Measurements from ENCODE around the gene GSAP. TPM values are rescaled to one million over a fixed set of nuclear protein-coding genes. Genes with fewer than 3 reads are reported as not detected.

Gene GSAP
- total and polyA plus RNA-seq, 2 donors (not counting 1 experiment from before 2014, with no cell fraction given): 140 to 207 TPM

DNA sequence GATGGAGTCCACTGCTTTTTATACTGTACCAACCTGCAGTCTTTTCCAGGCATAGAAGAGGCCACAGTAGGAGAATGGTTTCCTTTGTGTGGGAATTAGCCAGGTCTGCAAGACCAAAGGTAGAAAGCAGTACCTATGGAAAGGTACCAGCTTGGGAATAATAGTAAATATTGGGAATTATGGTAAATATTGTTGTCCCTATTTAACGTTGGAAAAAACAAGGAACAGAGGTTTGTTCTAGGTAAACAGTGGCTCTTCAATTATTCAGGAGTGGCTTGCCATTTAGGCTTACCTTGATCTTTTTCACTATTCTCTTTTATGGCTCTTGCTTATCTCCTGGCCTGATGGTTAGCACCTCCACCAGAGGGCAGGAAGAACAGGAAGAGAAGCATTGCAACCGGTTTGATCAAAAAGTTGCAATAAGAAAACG lies 43.9 kb upstream of the GSAP start:
- peaks cover 3 to 7% of the 10 kb centered on the region in 2 donors for H3K4me1 ChIP-seq (ENCODE audit: control insufficient read depth in 2 of 2, insufficient read depth in 2 of 2, low read length in 2 of 2)
- H3K9me3 ChIP-seq (ENCODE audit: control extremely low read depth in 1 of 3, control insufficient read depth in 2 of 3, insufficient read depth in 1 of 3, low read length in 2 of 3): no peaks in the 10 kb centered on the region
- no peak for DNase-seq
- no peaks in the 10 kb centered on the region for H4K20me1 ChIP-seq (ENCODE audit: control insufficient read depth, insufficient read depth, low read length, poor library complexity, severe bottlenecking)
- no peaks in the 10 kb centered on the region for H3K27me3 ChIP-seq (replicated peaks in 1 of 4; ENCODE audit: control extremely low read depth in 1 of 4, control insufficient read depth in 3 of 4, insufficient read depth in 4 of 4, low read length in 3 of 4)
- H2AFZ ChIP-seq (ENCODE audit: insufficient read depth, low read depth, low read length, poor library complexity, severe bottlenecking): no peak overlapping the region
- WGBS (ENCODE audit: insufficient coverage): no CpG with 5 or more reads among the region's 3 CpGs
- no peaks in the 10 kb centered on the region for H3K79me2 ChIP-seq (ENCODE audit: control insufficient read depth, insufficient read depth, low read length)
- Mint-ChIP-seq H3K9me3 (ENCODE audit: insufficient read depth) (no peaks in the 10 kb centered on the region), H3K4me3 (no peak overlapping the region), H3K4me1 (peaks cover 15% of the 10 kb centered on the region), H3K27ac (no peak overlapping the region), H3K27me3 (no peaks in the 10 kb centered on the region)
- no peak overlapping the region for H3K4me3 ChIP-seq (ENCODE audit: control extremely low read depth in 1 of 5, extremely low read depth in 1 of 5, insufficient read depth in 1 of 5, low read depth in 2 of 5, low read length in 4 of 5)
- CTCF ChIA-PET: no interaction called here
- POLR2A ChIA-PET: no interaction called here
- no peaks in the 10 kb centered on the region for H3K36me3 ChIP-seq (replicated peaks in 1 of 2; ENCODE audit: control extremely low read depth in 1 of 2, control insufficient read depth in 1 of 2, extremely low read depth in 1 of 2, insufficient read depth in 2 of 2, low read length in 1 of 2)
- intact Hi-C loops (cut with micrococcal nuclease): loop anchor here (10.0 kb wide), 2 partner anchors 65 to 115 kb away; no protein-coding TSS in a partner anchor
- ATAC-seq (ENCODE audit: low read depth): no peak
- no peak for TF ChIP-seq EZH2 (IDR thresholded peaks at IDR 0.05; ENCODE audit: borderline replicate concordance, insufficient read depth, low read depth, low read length, poor library complexity, severe bottlenecking)
- TF ChIP-seq, protein P1, sequence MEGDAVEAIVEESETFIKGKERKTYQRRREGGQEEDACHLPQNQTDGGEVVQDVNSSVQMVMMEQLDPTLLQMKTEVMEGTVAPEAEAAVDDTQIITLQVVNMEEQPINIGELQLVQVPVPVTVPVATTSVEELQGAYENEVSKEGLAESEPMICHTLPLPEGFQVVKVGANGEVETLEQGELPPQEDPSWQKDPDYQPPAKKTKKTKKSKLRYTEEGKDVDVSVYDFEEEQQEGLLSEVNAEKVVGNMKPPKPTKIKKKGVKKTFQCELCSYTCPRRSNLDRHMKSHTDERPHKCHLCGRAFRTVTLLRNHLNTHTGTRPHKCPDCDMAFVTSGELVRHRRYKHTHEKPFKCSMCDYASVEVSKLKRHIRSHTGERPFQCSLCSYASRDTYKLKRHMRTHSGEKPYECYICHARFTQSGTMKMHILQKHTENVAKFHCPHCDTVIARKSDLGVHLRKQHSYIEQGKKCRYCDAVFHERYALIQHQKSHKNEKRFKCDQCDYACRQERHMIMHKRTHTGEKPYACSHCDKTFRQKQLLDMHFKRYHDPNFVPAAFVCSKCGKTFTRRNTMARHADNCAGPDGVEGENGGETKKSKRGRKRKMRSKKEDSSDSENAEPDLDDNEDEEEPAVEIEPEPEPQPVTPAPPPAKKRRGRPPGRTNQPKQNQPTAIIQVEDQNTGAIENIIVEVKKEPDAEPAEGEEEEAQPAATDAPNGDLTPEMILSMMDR (IDR thresholded peaks at IDR 0.05): no peak
- H3K9ac ChIP-seq (ENCODE audit: low read length): no peak overlapping the region
- H3K27ac ChIP-seq (ENCODE audit: low read length in 2 of 2): no peak overlapping the region
- H3K4me2 ChIP-seq (replicated peaks; ENCODE audit: low read depth, low read length, poor library complexity, severe bottlenecking): no peak overlapping the region

DNA sequence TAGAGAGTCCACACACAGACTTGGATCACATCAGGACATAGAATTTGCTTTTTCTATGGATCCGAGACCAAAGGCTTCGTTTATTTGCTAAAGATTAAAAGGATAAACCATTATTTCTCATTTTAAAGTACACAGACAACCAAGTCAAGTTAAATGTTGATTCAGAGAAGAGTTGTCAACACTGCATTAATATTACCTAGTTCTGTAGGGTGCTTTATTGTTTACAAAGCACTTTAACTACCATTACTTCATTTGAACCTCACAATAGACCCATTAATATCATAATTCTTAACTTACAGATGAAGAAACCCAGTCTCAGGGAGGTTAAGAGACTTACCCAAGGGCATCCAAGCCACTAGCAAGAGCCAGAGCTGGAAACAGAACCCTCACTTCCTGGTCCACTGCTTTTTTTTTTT lies 43.2 kb upstream of the GSAP start:
- Histone ChIP-seq H3K27ac (ENCODE audit: low read length in 2 of 2) (no peak overlapping the region), H3K9ac (ENCODE audit: low read length) (no peak overlapping the region), H3K9me3 (ENCODE audit: control extremely low read depth in 1 of 3, control insufficient read depth in 2 of 3, insufficient read depth in 1 of 3, low read length in 2 of 3) (no peaks in the 10 kb centered on the region), H3K4me1 (ENCODE audit: control insufficient read depth in 2 of 2, insufficient read depth in 2 of 2, low read length in 2 of 2) (peaks cover 3 to 7% of the 10 kb centered on the region in 2 donors), H4K20me1 (ENCODE audit: control insufficient read depth, insufficient read depth, low read length, poor library complexity, severe bottlenecking) (no peaks in the 10 kb centered on the region), H3K27me3 (replicated peaks in 1 of 4; ENCODE audit: control extremely low read depth in 1 of 4, control insufficient read depth in 3 of 4, insufficient read depth in 4 of 4, low read length in 3 of 4) (no peaks in the 10 kb centered on the region), H3K79me2 (ENCODE audit: control insufficient read depth, insufficient read depth, low read length) (no peaks in the 10 kb centered on the region), H3K4me3 (ENCODE audit: control extremely low read depth in 1 of 5, extremely low read depth in 1 of 5, insufficient read depth in 1 of 5, low read depth in 2 of 5, low read length in 4 of 5) (no peak overlapping the region), H2AFZ (ENCODE audit: insufficient read depth, low read depth, low read length, poor library complexity, severe bottlenecking) (no peak overlapping the region), H3K36me3 (replicated peaks in 1 of 2; ENCODE audit: control extremely low read depth in 1 of 2, control insufficient read depth in 1 of 2, extremely low read depth in 1 of 2, insufficient read depth in 2 of 2, low read length in 1 of 2) (no peaks in the 10 kb centered on the region), H3K4me2 (replicated peaks; ENCODE audit: low read depth, low read length, poor library complexity, severe bottlenecking) (no peak overlapping the region)
- no peak for DNase-seq
- CTCF ChIA-PET: no interaction called here
- no peaks in the 10 kb centered on the region for H3K27me3 Mint-ChIP-seq
- intact Hi-C loops (cut with micrococcal nuclease): no loop called here
- H3K9me3 Mint-ChIP-seq (ENCODE audit: insufficient read depth): no peaks in the 10 kb centered on the region
- POLR2A ChIA-PET: no interaction called here
- TF ChIP-seq, protein P1 (IDR thresholded peaks at IDR 0.05): no peak
- no peak for TF ChIP-seq EZH2 (IDR thresholded peaks at IDR 0.05; ENCODE audit: borderline replicate concordance, insufficient read depth, low read depth, low read length, poor library complexity, severe bottlenecking)
- H3K27ac Mint-ChIP-seq: no peak overlapping the region
- H3K4me3 Mint-ChIP-seq: no peak overlapping the region
- peaks cover 10% of the 10 kb centered on the region for H3K4me1 Mint-ChIP-seq
- no peak for ATAC-seq (ENCODE audit: low read depth)
- no CpG with 5 or more reads among the region's 2 CpGs for WGBS (ENCODE audit: insufficient coverage)

Data from B cell (primary cell).